Endothelial cell (in vitro differentiated cells): ENCODE results near the gene SORT1. TPM values are rescaled to one million over a fixed set of nuclear protein-coding genes. Genes with fewer than 3 reads are reported as not detected.

Experiments used
- DNase-seq: peaks from one replicate; pipeline ENCODE4 v3.0.0; 2021; ENCODE audit warnings: low spot score
- H3K27ac Mint-ChIP-seq: one replicate; pipeline ENCODE4 v1.8.0; 2021; ENCODE audit warnings: mixed read lengths, inconsistent platforms; ENCODE audit not compliant: unreplicated experiment
- H3K27me3 Mint-ChIP-seq: one replicate; pipeline ENCODE4 v1.8.0; 2021; ENCODE audit warnings: mild to moderate bottlenecking, moderate library complexity, mixed read lengths, inconsistent platforms; ENCODE audit not compliant: unreplicated experiment
- H3K36me3 Mint-ChIP-seq: one replicate; pipeline ENCODE4 v1.8.0; 2021; ENCODE audit warnings: mild to moderate bottlenecking, low read depth, mixed read lengths, inconsistent platforms; ENCODE audit not compliant: unreplicated experiment
- H3K4me1 Mint-ChIP-seq: one replicate; pipeline ENCODE4 v1.8.0; 2021; ENCODE audit warnings: mild to moderate bottlenecking, mixed read lengths, inconsistent platforms; ENCODE audit not compliant: unreplicated experiment
- H3K4me3 Mint-ChIP-seq: one replicate; pipeline ENCODE4 v1.8.0; 2021; ENCODE audit warnings: mild to moderate bottlenecking, mixed read lengths, inconsistent platforms; ENCODE audit not compliant: unreplicated experiment
- H3K9me3 Mint-ChIP-seq: one replicate; pipeline ENCODE4 v1.8.0; 2021; ENCODE audit warnings: mixed read lengths, inconsistent platforms; ENCODE audit not compliant: unreplicated experiment
- total RNA-seq: library from RNA; stranded (reverse); fragmentation: NEBNext Ultra II Directional; extraction: Animal tissue kit (Norgen Biotek cat#: 25700); gene quantifications from one replicate; pipeline ENCODE4 v1.2.1, GENCODE V29; 2021; ENCODE audit not compliant: unreplicated experiment
- TF ChIP-seq, protein P1 (sequence below): fragments of 200-600 bp; sonication (generic); IDR thresholded peaks from one replicate; pipeline ENCODE4 v1.5.0; 2021; ENCODE audit warnings: antibody characterized with exemption; ENCODE audit not compliant: unreplicated experiment

The SORT1 gene
- total RNA-seq, 1 donor from 2014 or later: 49.0 TPM

DNA sequence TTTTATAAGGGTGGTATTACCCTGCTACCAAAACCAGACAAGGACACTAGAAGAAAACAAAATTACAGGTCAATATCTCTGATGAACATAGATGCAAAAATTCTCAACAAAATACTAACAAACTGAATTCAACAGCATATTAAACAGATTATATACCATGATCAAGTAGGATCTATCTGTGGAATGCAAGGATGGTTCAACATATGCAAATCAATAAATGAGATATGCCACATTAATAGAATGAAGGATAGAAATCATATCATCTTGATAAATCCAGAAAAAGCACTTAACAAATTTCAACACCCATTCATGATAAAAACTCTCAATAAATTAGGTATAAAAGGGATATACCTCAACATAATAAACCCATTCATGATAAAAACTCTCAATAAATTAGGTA, 66.6 kb downstream of the SORT1 start:
- peaks cover 53% of the 10 kb centered on the region for H3K36me3 Mint-ChIP-seq
- no peak overlapping the region for H3K4me3 Mint-ChIP-seq
- no peaks in the 10 kb centered on the region for H3K27me3 Mint-ChIP-seq
- TF ChIP-seq, protein P1, sequence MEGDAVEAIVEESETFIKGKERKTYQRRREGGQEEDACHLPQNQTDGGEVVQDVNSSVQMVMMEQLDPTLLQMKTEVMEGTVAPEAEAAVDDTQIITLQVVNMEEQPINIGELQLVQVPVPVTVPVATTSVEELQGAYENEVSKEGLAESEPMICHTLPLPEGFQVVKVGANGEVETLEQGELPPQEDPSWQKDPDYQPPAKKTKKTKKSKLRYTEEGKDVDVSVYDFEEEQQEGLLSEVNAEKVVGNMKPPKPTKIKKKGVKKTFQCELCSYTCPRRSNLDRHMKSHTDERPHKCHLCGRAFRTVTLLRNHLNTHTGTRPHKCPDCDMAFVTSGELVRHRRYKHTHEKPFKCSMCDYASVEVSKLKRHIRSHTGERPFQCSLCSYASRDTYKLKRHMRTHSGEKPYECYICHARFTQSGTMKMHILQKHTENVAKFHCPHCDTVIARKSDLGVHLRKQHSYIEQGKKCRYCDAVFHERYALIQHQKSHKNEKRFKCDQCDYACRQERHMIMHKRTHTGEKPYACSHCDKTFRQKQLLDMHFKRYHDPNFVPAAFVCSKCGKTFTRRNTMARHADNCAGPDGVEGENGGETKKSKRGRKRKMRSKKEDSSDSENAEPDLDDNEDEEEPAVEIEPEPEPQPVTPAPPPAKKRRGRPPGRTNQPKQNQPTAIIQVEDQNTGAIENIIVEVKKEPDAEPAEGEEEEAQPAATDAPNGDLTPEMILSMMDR: no peak
- no peak overlapping the region for H3K27ac Mint-ChIP-seq
- no peaks in the 10 kb centered on the region for H3K9me3 Mint-ChIP-seq
- DNase-seq: no peak
- H3K4me1 Mint-ChIP-seq: no peaks in the 10 kb centered on the region

GRCh38 chr1:109327285-109327684, 70.4 kb downstream of the SORT1 start:
- no peak overlapping the region for H3K4me3 Mint-ChIP-seq
- H3K36me3 Mint-ChIP-seq: peaks cover 24% of the 10 kb centered on the region
- H3K27me3 Mint-ChIP-seq: peaks cover 1% of the 10 kb centered on the region

GRCh38 chr1:109322974-109323373, 74.7 kb downstream of the SORT1 start:
- no peaks in the 10 kb centered on the region for H3K9me3 Mint-ChIP-seq
- H3K27me3 Mint-ChIP-seq: peaks cover 3% of the 10 kb centered on the region
- DNase-seq: no peak
- H3K4me1 Mint-ChIP-seq: peaks cover 6% of the 10 kb centered on the region
- no peak overlapping the region for H3K4me3 Mint-ChIP-seq
- H3K27ac Mint-ChIP-seq: no peak overlapping the region
- TF ChIP-seq, protein P1: no peak
- H3K36me3 Mint-ChIP-seq: peaks cover 30% of the 10 kb centered on the region

More at GRCh38 chr1:109327285-109327684, 70.4 kb downstream of the SORT1 start:
- no peaks in the 10 kb centered on the region for H3K9me3 Mint-ChIP-seq
- no peaks in the 10 kb centered on the region for H3K4me1 Mint-ChIP-seq
- TF ChIP-seq, protein P1: no peak
- no peak overlapping the region for H3K27ac Mint-ChIP-seq
- no peak for DNase-seq

DNA sequence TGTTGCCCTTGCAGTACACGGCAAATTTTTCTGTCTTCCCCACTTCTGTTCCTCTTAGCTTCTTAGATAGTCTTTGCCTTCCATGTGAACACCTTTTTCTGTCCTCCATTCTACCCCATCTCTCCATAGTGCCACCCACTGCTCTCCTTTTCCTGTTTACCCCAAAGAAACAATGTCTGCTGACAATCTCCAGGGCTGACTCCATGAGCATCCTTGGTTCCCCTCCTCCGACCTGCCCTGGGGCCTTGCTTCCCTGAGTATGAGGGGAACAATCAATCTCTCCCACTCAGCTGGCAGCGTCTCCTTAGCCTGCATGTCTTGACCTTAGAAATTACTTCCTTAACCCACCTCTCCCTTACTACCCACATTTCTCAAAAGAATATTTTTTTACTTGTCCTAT, 78.6 kb downstream of the SORT1 start:
- H3K9me3 Mint-ChIP-seq: no peaks in the 10 kb centered on the region
- H3K27me3 Mint-ChIP-seq: peaks cover 2% of the 10 kb centered on the region
- peaks cover 6% of the 10 kb centered on the region for H3K4me1 Mint-ChIP-seq
- TF ChIP-seq, protein P1: no peak
- no peak for DNase-seq
- H3K4me3 Mint-ChIP-seq: peak overlapping the region; percentile 3
- peaks cover 42% of the 10 kb centered on the region for H3K36me3 Mint-ChIP-seq
- H3K27ac Mint-ChIP-seq: peak overlapping the region; percentile 44

GRCh38 chr1:109316506-109316905, 81.2 kb downstream of the SORT1 start:
- Mint-ChIP-seq H3K27me3 (peaks cover 2% of the 10 kb centered on the region), H3K9me3 (no peaks in the 10 kb centered on the region), H3K36me3 (peaks cover 41% of the 10 kb centered on the region), H3K4me3 (no peak overlapping the region), H3K4me1 (peaks cover 6% of the 10 kb centered on the region), H3K27ac (no peak overlapping the region)
- TF ChIP-seq, protein P1: no peak
- no peak for DNase-seq
